ENCODE data around the gene CFAP65. TPM values are rescaled to one million over a fixed set of nuclear protein-coding genes. Genes with fewer than 3 reads are reported as not detected.

Gene CFAP65
- total RNA-seq, 1 donor from 2014 or later, result 7.6 TPM

- peaks cover 83% of the 10 kb centered on the region for H3K27me3 ChIP-seq (ENCODE audit: low read depth)
- ATAC-seq (no peak), DNase-seq (no peak)
- peaks cover 8% of the 10 kb centered on the region for H3K4me1 ChIP-seq
- H3K4me3 ChIP-seq, result no peak overlapping the region
- H3K9me3 ChIP-seq, result no peaks in the 10 kb centered on the region
- TF ChIP-seq CTCF (IDR thresholded peaks at IDR 0.05), result no peak
- H3K27ac ChIP-seq, result no peak overlapping the region
- H3K36me3 ChIP-seq, result no peaks in the 10 kb centered on the region
- intact Hi-C loops (cut with DNase I), result no loop called here
Observed at GRCh38 chr2:218960309-218961165, 80.8 kb downstream of the CFAP65 start.

- Histone ChIP-seq H3K27me3 (ENCODE audit: low read depth) (peaks cover 76% of the 10 kb centered on the region), H3K36me3 (no peaks in the 10 kb centered on the region), H3K4me1 (peaks cover 8% of the 10 kb centered on the region), H3K4me3 (peak overlapping the region; percentile 46), H3K9me3 (no peaks in the 10 kb centered on the region), H3K27ac (no peak overlapping the region)
- intact Hi-C loops (cut with DNase I), result no loop called here
- no peak for ATAC-seq
- DNase-seq, result no peak
- TF ChIP-seq CTCF (IDR thresholded peaks at IDR 0.05), result no peak
Observed at GRCh38 chr2:218959761-218960308, 81.5 kb downstream of the CFAP65 start.

GRCh38 chr2:218959141-218959731, 82.1 kb downstream of the CFAP65 start, which contains the start of gene CDK5R2:
Gene CDK5R2, plus strand, starts transcription at chr2:218959666. Its CDS starts 155 bp downstream, at chr2:218959821.
- DNase-seq, result peak; percentile 70
- Histone ChIP-seq H3K36me3 (no peaks in the 10 kb centered on the region), H3K9me3 (no peaks in the 10 kb centered on the region), H3K4me1 (peaks cover 8% of the 10 kb centered on the region), H3K27ac (no peak within 1 kb of the TSS), H3K4me3 (peak within 1 kb of the TSS; percentile 46), H3K27me3 (ENCODE audit: low read depth) (peaks cover 70% of the 10 kb centered on the region)
- ATAC-seq, result peak; percentile 74 to 75
- no peak for TF ChIP-seq CTCF (IDR thresholded peaks at IDR 0.05)
- intact Hi-C loops (cut with DNase I), result no loop called here

GRCh38 chr2:218958276-218958675, 83.0 kb downstream of the CFAP65 start:
- no peak for DNase-seq
- Histone ChIP-seq H3K27ac (no peak overlapping the region), H3K9me3 (no peaks in the 10 kb centered on the region)

More at GRCh38 chr2:218958276-218958675, 83.0 kb downstream of the CFAP65 start:
- Histone ChIP-seq H3K4me1 (peaks cover 8% of the 10 kb centered on the region), H3K36me3 (no peaks in the 10 kb centered on the region), H3K4me3 (no peak overlapping the region), H3K27me3 (ENCODE audit: low read depth) (peaks cover 64% of the 10 kb centered on the region)
- no peak for TF ChIP-seq CTCF (IDR thresholded peaks at IDR 0.05)
- no peak for ATAC-seq
- intact Hi-C loops (cut with DNase I), result no loop called here

Data from lower lobe of right lung (tissue), 2 donors.